Measurements from ENCODE around the gene TFG.

The TFG gene

DNA sequence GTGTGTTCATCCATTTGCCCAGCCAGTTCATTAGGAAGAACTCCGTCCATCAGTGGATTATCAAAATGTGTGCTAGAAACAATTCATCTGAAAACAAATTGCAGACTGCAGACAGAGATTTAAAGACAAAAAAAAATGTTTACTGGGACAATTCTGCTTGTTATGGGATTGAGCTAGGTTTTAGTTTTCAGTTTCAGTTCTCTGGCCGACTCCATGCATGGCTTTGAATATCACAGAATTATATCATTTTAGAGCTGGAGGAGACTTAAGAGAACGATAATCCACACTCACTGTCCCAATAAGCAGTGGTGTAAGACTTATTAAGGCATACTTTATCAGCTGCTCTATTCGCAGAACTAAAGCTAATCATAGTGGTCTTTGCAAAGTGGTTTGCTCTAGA, 51.1 kb downstream of the TFG start:
- DNase-seq (ENCODE audit: low read depth) = no peak
- TF ChIP-seq, protein P1, sequence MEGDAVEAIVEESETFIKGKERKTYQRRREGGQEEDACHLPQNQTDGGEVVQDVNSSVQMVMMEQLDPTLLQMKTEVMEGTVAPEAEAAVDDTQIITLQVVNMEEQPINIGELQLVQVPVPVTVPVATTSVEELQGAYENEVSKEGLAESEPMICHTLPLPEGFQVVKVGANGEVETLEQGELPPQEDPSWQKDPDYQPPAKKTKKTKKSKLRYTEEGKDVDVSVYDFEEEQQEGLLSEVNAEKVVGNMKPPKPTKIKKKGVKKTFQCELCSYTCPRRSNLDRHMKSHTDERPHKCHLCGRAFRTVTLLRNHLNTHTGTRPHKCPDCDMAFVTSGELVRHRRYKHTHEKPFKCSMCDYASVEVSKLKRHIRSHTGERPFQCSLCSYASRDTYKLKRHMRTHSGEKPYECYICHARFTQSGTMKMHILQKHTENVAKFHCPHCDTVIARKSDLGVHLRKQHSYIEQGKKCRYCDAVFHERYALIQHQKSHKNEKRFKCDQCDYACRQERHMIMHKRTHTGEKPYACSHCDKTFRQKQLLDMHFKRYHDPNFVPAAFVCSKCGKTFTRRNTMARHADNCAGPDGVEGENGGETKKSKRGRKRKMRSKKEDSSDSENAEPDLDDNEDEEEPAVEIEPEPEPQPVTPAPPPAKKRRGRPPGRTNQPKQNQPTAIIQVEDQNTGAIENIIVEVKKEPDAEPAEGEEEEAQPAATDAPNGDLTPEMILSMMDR (IDR thresholded peaks at IDR 0.05; ENCODE audit: insufficient read depth, low read depth, low read length, missing control alignments) = no peak
- H3K4me3 ChIP-seq (ENCODE audit: low read length) = no peak overlapping the region

GRCh38 chr3:100761211-100761942, 52.1 kb downstream of the TFG start:
- H3K4me3 ChIP-seq (ENCODE audit: low read length) = no peak overlapping the region
- TF ChIP-seq, protein P1 (IDR thresholded peaks at IDR 0.05; ENCODE audit: insufficient read depth, low read depth, low read length, missing control alignments) = peak; percentile 48
- peak; percentile 29 for DNase-seq (ENCODE audit: low read depth)

DNA sequence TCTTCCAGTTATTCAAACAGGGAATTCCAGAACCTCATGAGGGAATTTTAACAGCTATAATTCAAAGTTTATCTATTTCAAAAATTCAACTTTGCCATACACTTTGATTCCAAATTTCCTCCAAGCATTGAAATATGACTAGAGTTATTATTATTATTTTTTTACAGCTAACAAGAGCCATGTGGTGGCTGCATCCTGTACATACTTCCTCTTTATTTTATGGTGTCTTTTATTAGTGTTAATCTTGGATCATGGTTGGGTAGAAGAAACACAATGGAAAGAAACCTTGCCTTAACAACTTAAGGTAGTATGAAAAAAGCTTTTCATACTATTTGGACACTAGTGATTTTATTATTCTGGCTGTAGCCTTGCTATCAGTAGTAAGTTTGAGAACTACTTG, 52.7 kb downstream of the TFG start:
- DNase-seq (ENCODE audit: low read depth) = no peak
- TF ChIP-seq, protein P1 (IDR thresholded peaks at IDR 0.05; ENCODE audit: insufficient read depth, low read depth, low read length, missing control alignments) = no peak
- no peak overlapping the region for H3K4me3 ChIP-seq (ENCODE audit: low read length)

DNA sequence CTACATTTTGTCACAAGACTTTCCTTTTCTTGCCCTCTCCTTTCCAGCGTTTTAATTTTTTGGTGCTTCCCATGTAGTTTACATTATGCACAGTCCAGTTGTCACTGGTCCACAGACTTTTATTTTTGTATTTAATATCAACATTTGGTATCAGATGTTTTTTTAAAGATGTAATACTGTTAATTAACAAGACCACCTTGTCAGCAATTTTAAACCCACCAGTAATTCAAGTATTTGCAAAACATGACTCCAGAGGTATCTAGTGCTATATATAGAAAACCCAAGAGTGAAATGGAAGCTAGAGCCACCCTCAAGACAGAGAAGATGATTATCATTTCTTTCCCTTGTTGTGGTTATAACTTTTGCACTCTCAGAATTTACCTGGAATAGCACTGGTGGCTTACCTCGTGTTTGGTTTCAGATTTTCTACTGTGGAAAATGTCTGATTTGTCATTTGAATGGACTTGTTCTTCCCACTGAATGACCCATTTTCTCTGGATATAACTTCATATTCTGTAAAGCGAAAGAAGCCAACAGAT, 56.2 kb downstream of the TFG start:
- H3K4me3 ChIP-seq (ENCODE audit: low read length) = no peak overlapping the region
- TF ChIP-seq, protein P1 (IDR thresholded peaks at IDR 0.05; ENCODE audit: insufficient read depth, low read depth, low read length, missing control alignments) = no peak
- no peak for DNase-seq (ENCODE audit: low read depth)

DNA sequence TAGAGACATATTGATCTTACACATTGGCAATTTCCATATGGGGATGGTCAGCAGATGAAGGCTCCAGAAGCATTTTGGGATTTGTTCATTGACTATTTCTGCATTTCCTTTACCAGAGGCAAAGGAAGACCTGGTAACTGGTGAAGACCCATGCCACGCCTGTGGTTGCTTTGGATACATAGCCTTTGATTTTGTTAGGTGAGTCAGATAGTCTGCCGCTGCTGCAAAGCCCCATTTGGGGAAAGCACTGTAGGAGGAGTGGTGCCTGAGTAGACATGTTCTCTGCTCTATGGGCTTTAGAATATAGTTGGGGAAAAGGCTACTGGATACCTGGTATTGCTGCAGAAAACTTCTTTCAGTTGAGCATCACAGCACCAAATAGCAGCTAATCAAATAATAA, 56.8 kb downstream of the TFG start:
- TF ChIP-seq, protein P1 (IDR thresholded peaks at IDR 0.05; ENCODE audit: insufficient read depth, low read depth, low read length, missing control alignments) = no peak
- H3K4me3 ChIP-seq (ENCODE audit: low read length) = no peak overlapping the region
- DNase-seq (ENCODE audit: low read depth) = peak; percentile 73

DNA sequence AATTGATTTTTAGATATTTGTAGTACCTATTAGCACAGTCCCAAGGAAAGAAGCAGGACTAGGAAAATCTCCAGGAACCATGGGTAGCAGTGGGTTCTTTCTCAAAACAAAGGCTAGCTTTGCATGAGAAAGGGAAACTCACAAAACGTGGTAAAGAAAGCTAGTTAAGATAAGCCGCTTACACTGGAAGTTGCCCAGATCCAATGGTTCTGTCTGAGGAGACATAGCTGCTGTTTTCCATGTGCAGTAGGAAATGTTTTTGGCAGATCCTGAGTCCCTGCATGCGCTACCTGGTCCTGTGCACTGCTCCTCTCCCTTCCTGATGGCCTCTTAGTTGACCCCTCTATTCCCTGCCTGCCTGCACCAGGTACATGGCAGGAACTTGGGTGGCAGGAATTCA, 60.4 kb downstream of the TFG start:
- H3K4me3 ChIP-seq (ENCODE audit: low read length) = no peak overlapping the region
- TF ChIP-seq, protein P1 (IDR thresholded peaks at IDR 0.05; ENCODE audit: insufficient read depth, low read depth, low read length, missing control alignments) = no peak
- no peak for DNase-seq (ENCODE audit: low read depth)

GRCh38 chr3:100775226-100775625, 65.9 kb downstream of the TFG start:
- no peak for DNase-seq (ENCODE audit: low read depth)
- TF ChIP-seq, protein P1 (IDR thresholded peaks at IDR 0.05; ENCODE audit: insufficient read depth, low read depth, low read length, missing control alignments) = no peak
- no peak overlapping the region for H3K4me3 ChIP-seq (ENCODE audit: low read length)

All from epithelial cell of esophagus (primary cell).